GM18858 (cell line): ENCODE data around the gene GLG1.
"Not testable (repeated sequence)": the region's sequence is repeated elsewhere in the genome, so short reads cannot be mapped to it uniquely, and the experiment has no call there.

Experiments used
- ATAC-seq: cut with Tn5 transposase; IDR thresholded peaks from one replicate; pipeline ENCODE4 v1.9.1; 2021; ENCODE audit not compliant: unreplicated experiment

Gene GLG1

DNA sequence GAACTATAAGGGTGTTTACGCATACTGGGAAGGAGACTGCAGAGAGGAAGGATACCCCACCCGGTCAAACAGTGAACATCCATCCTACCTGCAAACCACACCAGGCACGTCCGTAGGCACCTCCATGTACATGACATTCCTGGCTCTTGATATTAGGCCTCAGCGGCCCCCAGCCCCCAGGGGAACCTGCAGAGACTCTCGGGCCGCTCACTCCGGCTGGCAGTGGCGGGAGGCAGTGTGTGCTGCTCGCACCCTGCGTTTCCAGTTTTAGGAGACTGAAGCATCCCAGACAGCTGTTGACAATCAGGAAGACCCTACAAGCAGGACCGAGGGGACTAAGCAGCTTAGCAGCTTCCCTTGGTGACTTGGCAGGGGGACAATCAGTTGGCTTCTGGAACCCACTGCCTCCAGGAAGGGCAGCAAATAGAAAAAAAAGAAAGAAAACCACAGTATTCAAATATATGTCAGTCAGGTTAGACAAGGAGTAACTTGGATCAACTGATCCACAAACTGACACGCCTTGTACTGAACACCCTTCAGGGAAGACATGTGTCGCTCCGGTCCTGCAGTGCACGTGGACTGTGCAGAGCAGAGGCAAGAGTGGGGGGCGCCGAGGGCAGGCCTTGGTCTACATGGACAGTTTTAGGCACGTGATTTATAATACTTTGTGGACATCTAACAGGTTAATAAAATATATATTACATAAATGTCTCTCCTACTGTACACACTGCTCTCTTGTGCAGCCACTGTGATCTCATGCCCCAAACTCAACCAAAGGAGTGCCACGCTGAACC lies 155.8 kb downstream of the GLG1 start:
- ATAC-seq, result no peak

DNA sequence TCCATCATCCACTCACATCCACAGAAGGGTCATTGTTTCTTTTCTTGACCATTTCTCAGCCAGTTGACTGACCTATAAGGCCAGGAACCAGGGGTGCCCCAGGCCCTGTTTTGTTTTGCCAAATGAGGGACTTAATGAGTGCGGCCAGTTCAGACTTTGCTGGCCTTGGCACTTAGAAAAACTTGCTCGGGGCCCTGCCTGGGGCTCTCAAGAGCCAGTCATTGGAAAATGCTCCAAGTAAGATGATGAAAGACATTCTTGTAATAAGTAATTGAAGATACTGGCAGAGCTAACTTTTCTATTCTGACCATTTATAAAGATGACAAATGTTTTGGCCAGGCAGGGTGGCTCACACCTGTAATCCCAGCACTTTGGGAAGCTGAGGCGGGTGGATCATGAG lies 156.7 kb downstream of the GLG1 start:
- no peak for ATAC-seq

DNA sequence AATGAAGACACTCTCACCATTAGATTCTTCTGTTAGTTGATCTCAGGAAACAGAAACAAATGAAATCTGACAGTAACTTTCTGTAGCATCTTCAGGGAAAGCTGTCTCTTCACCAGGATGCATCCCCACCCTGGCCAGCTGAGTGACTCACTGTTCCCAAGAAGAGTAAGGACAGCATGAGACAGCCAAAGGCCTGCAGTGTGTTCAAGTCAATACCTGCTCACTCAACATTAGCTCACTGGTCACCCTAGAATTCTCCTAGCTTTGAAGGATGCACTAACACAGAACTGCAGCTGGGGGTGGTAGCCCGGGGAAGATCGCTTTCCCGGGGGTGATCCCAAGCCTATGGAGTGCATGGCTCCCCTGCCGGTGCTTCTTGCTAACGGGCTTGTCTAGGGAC lies 157.4 kb downstream of the GLG1 start:
- ATAC-seq, result no peak

DNA sequence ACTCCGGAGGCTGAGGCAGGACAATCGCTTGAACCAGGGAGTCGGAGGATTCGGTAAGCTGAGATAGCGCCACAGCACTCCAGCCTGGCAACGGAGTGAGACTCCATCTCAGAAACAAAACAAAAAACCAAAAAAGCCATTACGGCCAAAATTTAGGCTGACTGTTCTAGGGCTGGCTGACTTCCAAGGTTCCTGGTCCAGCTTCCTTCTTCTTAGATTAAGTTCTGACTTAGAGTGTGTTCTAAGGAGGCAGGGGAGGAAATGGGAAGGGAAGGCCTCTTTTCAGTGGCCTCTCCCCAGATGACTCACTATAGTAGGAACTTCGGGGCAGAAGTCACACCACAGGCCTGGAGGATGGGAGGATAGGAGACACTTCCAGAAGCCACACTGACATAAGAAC lies 157.9 kb downstream of the GLG1 start:
- ATAC-seq, result no peak

DNA sequence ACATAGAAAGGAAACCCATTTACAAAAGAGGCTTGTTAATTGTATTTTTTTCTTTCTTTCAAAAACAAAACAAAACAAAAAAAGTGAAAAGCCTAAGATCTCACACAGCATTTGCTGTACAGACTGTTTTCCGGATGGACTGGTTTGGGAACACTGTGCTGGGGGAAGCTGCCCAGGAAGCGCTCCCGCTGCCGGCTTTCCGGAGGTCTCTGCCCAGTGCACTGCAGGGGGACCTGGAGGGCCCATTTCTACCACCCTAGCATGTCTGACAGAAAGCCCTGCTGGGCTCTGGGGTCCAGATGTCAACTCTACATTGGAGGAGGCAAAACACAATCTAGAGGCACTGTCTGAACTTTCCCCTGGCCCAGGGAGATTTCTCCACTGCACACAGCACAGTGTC lies 159.3 kb downstream of the GLG1 start:
- no peak for ATAC-seq

DNA sequence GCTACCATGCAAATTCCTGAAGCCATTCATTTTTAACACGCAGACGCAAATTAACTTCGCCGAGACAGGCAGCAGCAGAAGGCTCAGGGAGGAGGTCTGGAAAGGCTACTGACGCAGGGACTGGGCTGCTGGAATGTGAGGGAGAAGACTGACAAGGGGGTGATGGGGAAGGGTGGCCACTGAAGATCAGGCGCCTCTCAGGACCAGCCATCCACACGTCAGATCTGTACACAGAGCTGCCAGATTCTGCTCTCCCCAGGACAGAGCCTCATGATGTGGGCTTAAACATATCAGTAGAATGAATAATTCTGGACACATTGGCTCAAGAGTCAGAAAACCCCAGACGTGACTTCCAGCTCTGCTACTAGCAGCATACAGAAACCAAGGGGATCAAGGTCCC lies 160.0 kb downstream of the GLG1 start:
- ATAC-seq, result no peak

DNA sequence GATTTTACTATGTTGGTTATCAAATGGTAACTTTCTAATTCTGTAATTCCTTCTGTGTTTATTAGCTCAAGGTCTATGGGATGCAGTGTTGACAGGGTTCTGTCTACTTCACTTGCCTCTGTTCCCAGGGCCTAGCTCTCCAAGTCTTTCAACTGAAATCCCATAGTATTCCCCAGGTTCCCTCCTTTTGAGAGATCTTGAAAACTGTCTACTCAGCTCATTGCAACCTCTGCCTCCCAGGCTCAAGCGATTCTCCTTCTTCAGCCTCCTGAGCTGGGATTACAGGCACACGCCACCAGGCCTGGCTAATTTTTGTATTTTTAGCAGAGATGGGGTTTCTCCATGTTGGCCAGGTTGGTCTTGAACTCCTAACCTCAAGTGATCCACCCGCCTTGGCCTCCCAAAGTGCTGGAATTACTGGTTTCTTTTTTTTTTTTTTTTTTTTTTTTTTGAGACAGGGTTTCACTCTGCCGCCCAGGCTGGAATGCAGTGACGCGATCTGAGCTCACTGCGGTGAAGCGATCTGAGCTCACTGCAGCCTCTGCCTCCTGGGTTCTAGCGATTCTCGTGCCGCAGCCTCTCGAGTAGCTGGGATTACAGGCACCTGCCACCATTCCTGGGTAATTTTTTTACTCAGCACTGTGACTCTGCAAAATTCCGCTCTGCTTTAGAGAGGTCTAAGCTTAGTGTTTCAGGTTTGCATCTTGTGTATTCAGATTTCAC lies 163.1 kb downstream of the GLG1 start:
- ATAC-seq, result not testable (repeated sequence)

DNA sequence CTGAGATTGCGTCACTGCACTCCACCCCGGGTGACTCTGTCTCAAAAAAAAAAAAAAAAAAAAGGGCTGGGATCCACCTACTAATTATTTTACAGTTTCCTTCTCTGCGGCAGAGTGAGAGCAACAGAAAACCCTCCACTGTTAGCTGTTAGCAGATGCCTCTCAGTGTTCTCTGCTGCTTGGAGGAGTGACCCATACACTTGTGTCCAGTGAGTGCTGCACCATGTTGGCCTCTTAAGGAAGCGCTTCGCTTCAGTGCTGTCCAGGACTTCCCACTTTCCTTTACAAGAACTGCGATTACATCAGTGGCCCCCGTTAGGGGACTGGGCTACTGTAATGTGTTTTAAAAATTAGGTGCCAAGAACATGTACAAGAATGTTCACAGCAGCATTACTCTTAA lies 167.2 kb downstream of the GLG1 start:
- no peak for ATAC-seq

DNA sequence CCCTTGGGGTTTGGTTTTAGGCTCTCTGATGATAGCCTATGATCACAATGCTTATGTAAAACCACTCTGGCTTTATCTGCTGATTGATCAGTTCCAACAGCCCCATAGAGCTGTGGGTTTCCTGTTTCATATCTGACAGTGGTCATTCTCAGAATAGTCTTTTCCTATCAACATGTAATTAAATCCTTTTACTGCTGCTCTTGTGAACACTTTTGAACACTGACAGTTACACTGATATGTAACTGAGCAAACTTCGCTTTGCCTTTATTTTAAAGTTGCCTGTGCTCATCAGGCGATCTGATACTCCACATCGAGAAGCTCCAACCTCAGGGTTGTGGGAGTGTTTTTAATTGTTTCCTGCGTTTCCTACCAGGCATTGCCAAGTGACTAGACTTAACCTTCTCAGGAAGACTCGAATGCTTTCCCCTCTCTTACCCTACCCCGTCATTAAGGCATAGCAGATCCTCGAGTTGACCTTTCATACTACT lies 168.4 kb downstream of the GLG1 start:
- no peak for ATAC-seq

DNA sequence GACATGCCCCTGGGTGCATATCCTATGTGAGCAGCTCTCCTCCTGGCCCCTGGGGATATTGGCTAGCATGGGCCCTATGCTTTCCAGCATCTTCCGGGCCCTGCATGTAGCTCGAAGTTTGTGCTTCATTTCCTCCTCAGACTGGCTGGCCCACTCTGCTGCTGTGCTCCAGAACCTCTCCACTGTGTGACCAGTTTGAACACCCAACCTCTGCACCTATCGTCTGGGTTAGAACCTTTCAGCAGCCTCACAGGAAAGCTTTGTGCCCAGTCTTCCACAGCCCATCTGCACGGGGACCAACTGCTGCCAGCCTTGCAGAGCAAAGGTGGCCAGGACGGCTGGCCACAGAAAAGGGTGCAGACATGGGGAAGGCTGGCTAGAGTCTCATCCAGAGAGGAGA lies 175.4 kb downstream of the GLG1 start:
- no peak for ATAC-seq

DNA sequence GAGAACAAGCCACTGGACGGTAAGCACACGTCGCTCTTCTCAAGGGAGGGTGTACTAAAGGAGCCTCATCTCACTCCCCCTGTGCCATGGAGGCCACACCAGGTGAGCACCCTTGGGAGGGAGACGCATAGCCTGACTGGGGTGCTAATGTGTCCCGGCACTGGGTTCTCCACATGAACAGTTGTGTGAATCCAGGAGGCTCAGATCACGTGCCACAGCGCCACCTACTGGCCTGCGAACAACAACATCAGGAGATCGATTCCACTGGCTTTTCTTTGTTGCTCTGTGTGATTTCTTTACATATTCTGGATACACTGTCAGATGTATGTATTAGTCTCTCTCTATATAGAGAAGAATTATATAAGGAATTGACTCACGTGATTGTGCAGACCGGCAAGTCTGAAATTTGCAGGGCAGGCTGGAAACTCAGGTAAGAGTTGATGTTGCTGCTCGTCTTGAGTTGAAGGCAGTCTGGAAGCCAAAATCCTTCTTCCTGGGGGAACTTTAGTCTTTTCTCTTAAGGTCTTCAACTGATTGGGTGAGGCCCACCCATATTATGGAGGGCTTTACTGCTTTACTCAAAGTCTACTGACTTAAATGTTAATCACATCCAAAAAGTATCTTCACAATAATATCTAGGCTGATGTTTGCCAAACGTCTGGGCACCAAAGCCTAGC lies 176.7 kb downstream of the GLG1 start:
- peak; percentile 55 for ATAC-seq

DNA sequence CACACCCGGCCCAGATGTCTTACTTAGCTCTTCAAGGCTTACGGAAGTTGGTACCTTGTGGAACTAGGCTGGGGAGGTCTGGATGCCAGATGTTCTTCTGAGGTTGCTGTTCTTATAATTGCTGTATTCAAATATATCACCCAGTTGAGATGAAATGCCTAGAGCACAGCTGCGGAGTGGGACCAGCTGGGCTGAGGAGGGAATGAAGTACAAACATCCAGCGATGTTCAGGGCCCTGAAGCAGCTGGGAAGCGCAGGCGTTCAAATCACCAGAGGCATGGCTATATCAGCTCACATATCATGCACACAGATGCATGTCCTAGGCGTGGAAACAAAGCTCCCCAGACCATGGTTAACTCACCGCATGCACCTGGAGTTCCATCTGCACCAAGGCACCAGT lies 178.4 kb downstream of the GLG1 start:
- not testable (repeated sequence) for ATAC-seq

DNA sequence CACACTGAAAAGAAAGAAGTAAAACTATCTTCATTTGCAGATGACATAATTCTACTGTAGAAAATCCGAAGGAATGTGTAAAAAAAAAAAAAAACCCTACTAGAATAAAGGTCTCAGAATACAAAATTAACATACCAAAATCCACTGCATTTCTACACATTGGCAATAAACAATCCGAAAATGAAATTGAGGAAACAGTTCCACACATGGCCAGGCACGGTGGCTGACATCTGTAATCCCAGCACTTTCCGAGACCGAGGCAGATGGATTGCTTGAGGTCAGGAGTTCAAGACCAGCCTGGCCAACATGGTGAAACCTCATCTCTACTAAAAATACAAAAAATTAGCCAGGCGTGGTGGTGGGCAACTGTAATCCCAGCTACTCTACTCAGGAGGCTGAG lies 181.2 kb downstream of the GLG1 start:
- ATAC-seq, result not testable (repeated sequence)

DNA sequence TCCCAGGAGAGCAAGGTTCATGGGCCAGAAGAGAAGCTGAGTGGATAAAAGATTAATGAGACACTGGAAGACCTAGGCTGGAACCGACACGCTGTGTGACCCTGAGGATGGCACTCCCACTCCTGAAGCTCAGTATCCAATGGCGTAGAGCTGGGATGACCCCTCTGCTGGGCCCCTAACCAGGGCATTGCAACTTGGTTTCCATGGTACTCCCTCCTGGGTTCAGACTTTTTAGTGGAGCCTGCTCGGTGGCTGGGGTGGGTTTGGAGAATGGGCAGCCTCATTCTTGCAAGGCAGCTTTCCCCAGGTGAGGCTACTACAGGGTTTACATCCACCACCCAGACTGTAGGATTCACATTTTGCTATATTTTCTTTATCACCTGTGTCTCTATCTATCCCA lies 183.2 kb downstream of the GLG1 start:
- ATAC-seq, result not testable (repeated sequence)

DNA sequence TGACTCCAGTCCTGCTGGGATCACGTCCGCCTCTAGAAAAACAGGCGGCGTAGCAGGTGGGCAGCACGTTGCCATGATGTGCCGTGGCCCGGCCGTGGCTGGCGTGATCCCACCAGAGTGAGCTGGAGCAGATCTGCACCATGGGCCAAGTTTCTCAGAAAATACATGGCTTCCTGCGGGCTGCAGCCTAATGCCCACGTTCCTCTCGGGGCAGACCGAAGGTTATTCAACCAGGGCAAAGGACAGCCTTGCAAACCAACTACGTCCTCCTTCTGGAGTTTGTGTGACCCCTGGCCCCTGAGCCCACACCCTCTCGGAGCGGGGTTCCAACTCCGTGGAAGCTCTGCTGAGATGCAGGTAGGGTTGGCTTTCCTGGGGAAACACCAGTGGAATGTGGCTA lies 184.8 kb downstream of the GLG1 start:
- ATAC-seq, result not testable (repeated sequence)

DNA sequence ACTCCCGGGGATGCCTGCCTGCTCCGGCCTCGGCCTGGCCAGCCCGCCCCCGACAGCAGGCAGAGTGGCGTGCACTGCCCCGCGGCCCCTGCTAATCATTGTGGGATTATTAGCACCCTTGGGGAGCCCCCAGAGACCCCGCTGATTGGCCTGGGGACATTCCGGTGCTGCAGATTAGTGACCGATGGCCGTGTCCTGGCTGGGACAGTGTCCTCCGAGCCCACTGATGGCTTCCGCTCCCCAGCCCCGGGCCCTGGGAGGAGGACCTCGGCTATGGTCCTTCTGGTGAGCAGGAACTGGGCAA lies 185.5 kb downstream of the GLG1 start:
- ATAC-seq, result not testable (repeated sequence)

DNA sequence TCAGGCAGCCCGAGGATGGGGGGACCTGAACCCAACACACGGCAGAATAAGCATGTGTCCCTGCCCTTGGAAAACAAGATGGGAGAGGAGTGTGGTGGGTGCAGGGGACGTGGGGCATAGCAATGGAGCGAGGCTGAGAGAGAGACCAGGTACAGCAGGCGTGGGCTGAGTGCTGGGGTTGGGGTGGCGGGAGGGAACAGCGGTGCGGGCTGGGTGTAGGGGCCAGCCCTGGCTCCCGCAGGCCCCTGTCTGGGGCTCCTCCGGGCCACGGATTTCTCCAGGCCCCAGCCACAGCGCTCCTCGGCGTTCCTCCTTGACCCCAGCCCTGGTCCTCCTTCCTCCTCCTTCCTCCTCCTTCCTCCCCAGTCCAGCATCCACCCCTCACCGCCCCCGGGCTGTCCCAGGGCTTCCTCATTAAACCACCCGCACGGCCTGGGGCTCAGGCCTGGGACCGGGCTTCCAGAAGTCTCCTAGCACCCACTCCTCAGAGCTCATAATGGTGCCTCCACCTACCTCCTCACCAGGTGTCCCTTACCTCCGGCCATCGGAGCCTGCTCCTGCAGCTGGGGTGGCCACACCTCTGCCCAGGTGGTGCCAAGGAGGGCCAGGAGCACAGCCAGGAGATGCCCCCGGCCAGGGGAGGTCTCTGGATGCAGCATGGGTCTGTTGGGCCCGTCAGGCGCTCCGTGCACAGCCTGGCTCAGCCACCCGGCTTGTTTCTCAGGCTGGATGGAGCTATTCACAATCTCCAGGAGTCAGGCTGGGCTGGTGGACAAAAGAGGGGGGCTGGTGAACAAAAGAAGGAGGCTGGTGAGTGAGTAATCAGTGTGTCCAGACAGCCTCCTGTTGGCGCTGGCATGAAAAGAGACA lies 186.1 kb downstream of the GLG1 start, which contains the start of gene CLEC18B:
Gene CLEC18B (minus strand): TSS at position 867 of the 870 bp plus-strand sequence. CDS start 208 bp downstream, at position 659.
- not testable (repeated sequence) for ATAC-seq

DNA sequence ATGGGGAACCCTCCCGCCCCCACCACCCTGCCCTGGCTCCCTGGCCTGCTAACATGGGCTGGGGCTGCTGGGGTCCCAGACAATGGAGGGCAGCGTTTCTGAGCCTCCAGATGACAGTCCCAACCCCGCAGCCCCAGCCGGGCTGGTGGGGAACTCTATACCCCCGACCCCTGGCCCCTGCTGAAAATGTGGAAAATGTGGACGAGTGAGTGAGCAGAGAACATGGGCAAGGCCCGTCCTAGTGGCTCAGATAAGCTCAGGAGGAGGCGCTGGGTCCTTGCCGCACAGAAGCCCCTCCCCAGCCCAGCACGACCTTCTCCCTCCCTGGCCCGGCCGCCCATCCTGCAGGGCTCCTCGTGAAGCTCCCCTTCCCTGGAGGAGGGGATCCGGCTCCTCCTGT lies 187.1 kb downstream of the GLG1 start:
- not testable (repeated sequence) for ATAC-seq

DNA sequence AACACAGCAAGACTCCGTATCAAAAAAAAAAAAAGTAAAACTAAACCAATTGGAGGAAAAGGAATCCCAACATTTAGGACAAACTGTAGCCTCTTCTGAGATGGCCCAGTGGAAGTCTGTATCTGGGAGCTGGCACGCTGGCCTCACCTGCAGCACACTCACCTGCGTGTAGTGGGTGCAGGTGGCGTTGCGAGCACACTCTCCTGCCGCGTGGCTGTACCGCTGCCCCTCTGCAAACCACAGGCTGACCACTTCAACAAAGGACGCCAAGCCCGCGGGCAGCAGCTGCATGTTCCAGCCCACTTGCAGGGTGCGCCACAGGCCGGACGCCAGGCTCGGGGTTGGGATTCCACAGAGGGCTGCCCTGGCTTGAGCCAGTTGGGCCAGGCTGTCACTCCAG lies 189.0 kb downstream of the GLG1 start:
- not testable (repeated sequence) for ATAC-seq

DNA sequence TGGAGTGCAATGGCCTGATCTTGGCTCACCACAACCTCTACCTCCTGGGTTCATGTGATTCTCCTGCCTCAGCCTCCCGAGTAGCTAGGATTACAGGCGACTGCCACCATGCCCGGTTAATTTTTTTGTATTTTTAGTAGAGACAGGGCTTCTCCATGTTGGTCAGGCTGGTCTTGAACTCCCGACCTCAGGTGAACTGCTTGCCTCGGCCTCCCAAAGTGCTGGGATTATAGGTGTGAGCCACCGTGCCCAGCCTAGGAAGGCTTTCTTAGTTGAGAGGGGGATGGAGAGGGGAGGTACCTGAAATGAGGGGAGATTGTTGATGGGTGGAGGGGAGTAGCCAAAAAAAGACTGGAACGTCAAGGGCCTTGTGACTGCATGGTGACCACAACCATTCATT lies 193.0 kb downstream of the GLG1 start:
- not testable (repeated sequence) for ATAC-seq

DNA sequence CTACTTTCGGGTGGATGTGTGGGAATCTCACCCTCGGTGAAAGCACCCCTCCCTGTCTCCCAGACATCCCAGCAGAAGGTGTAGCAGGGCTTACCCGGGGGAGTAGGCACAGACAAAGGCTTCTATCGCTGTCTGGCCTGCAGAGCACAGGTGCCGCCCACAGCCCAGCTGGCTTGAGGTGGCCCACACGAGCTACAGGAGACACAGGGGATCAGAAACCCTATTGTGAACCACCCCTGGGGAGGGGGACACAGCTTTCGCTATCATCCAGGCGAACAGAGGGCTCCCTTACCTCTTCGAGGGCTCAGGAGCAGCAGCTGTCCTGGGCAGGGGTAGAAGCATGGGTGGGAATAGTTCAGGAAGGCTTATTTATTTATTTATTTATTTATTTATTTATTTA lies 193.4 kb downstream of the GLG1 start:
- ATAC-seq, result not testable (repeated sequence)
